AG08395 (cell line): ENCODE data around the gene CCDC154.
"Not testable (repeated sequence)": the region's sequence is repeated elsewhere in the genome, so short reads cannot be mapped to it uniquely, and the experiment has no call there.

Source experiments
- DNase-seq: peaks from one replicate; pipeline ENCODE4 v3.0.0; 2012; ENCODE audit warnings: mixed read lengths, low spot score

The CCDC154 gene

GRCh38 chr16:1455190-1456171, 11.1 kb upstream of the CCDC154 start:
- no peak for DNase-seq

GRCh38 chr16:1454561-1454960, 10.2 kb upstream of the CCDC154 start:
- no peak for DNase-seq

- no peak for DNase-seq
Observed at GRCh38 chr16:1453316-1453715, 9.0 kb upstream of the CCDC154 start.

GRCh38 chr16:1452530-1452929, 8.2 kb upstream of the CCDC154 start:
- no peak for DNase-seq

GRCh38 chr16:1451702-1452392, 7.5 kb upstream of the CCDC154 start:
- DNase-seq, result no peak

- DNase-seq, result no peak
Observed at GRCh38 chr16:1450841-1451240, 6.5 kb upstream of the CCDC154 start.

- DNase-seq, result no peak
Observed at GRCh38 chr16:1450218-1450617, 5.9 kb upstream of the CCDC154 start.

GRCh38 chr16:1449201-1449788, 4.9 kb upstream of the CCDC154 start:
- no peak for DNase-seq

- DNase-seq, result no peak
Observed at GRCh38 chr16:1448536-1449116, 4.3 kb upstream of the CCDC154 start.

GRCh38 chr16:1447965-1448364, 3.6 kb upstream of the CCDC154 start:
- no peak for DNase-seq

- DNase-seq, result no peak
Observed at GRCh38 chr16:1446296-1447080, 2.1 kb upstream of the CCDC154 start.

- no peak for DNase-seq
Observed at GRCh38 chr16:1445518-1446203, 1.3 kb upstream of the CCDC154 start.

GRCh38 chr16:1444730-1445517, 568 bp upstream of the CCDC154 start:
- DNase-seq, result no peak

- no peak for DNase-seq
Observed at GRCh38 chr16:1443403-1443973, 868 bp downstream of the CCDC154 start.

- no peak for DNase-seq
Observed at GRCh38 chr16:1442697-1443096, 1.7 kb downstream of the CCDC154 start.

- DNase-seq, result no peak
Observed at GRCh38 chr16:1441391-1441829, 2.9 kb downstream of the CCDC154 start.

- DNase-seq, result not testable (repeated sequence)
Observed at GRCh38 chr16:1439699-1440074, 4.7 kb downstream of the CCDC154 start.

- no peak for DNase-seq
Observed at GRCh38 chr16:1439058-1439698, 5.2 kb downstream of the CCDC154 start.
